ENCODE data around the gene WDR70.

- TF ChIP-seq EZH2 (IDR thresholded peaks at IDR 0.05; ENCODE audit: insufficient read depth, low read length) (no peak), CTCF (IDR thresholded peaks at IDR 0.05; ENCODE audit: insufficient read depth, low read depth, low read length) (no peak)
Measured at GRCh38 chr5:37601163-37601562, 222.0 kb downstream of the WDR70 start.

All from astrocyte (in vitro differentiated cells and primary cell).